GM18520 (cell line): Measurements from ENCODE around the gene APH1A.
"Not testable (repeated sequence)": the region's sequence is repeated elsewhere in the genome, so short reads cannot be mapped to it uniquely, and the experiment has no call there.

Source experiments
- ATAC-seq: cut with Tn5 transposase; IDR thresholded peaks from one replicate; pipeline ENCODE4 v1.9.1; 2021; ENCODE audit not compliant: unreplicated experiment

Gene APH1A

DNA sequence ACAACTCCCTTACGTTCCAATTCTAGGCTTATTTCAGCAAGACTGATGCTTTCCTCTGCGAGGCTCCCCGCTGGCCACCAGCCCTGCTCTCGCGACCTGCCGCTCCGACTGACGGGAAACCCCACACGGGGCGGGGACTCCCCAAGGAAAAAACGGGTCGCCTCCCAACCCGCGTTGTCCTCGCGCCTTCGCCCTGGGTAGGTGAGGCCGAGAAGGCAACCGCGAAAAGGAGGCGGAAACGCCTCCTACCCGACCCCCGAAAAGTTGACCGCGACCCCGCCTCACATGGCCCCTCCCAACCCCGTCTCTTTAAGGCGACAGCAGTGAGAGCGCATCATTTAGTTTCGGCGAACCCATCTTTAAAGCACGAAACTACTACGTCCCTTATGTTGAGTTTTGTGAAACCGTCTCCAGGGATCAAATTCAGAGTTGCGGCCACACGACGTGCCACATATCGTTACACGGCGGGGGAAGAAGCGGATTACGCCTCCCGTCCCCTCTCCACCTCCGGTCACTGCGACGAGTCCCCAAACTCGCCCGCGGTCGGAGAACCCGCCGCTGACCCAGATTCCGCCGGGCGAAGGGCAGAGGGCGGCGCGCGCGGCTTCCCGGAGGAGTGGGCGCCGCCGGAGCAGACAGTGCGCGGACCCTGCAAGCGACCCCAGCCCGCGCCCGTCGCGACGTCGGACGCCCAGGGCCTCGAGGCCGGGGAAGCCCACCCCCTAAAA lies 34.1 kb downstream of the APH1A start:
- peak; percentile 39 for ATAC-seq

- no peak for ATAC-seq
Observed at GRCh38 chr1:150234309-150234565, 34.6 kb downstream of the APH1A start.

- ATAC-seq: no peak
Observed at GRCh38 chr1:150233359-150234308, 35.2 kb downstream of the APH1A start.

DNA sequence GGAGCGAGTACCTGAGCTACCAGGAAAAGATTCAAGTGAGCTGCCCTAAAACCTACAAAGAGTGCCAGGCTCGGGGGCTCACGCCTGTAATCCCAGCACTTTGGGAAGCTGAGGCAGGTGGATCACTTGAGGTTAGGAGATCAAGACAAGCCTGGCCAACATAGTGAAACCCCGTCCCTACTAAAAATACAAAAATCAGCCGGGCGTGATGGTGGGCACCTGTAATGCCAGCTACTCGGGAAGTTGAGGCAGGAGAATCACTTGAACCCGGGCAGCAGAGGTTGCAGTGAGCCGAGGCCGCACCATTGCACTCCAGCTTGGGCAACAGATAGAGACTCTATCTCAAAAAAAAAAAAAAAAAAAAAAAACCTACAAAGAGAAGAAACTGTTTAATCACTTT lies 35.9 kb downstream of the APH1A start:
- ATAC-seq: not testable (repeated sequence)

GRCh38 chr1:150228246-150228645 lies 40.6 kb downstream of the APH1A start:
- ATAC-seq: not testable (repeated sequence)

DNA sequence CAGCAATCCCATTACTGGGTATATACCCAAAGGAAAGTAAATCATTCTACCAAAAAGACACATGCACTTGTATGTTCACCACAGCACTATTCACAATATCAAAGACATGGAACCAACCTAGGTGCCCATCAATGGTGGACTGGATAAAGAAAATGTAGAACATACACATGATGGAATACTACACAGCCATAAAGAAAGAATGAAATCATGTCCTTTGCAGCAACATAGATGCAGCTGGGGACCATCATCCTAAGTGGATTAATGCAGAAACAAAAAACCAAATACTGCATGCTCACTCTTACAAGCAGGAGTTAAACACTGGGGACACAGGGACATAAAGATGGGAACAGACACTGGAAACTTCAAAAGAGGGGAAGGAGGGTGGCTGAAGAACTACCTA lies 41.6 kb downstream of the APH1A start:
- no peak for ATAC-seq

- no peak for ATAC-seq
Observed at GRCh38 chr1:150226486-150226885, 42.3 kb downstream of the APH1A start.

DNA sequence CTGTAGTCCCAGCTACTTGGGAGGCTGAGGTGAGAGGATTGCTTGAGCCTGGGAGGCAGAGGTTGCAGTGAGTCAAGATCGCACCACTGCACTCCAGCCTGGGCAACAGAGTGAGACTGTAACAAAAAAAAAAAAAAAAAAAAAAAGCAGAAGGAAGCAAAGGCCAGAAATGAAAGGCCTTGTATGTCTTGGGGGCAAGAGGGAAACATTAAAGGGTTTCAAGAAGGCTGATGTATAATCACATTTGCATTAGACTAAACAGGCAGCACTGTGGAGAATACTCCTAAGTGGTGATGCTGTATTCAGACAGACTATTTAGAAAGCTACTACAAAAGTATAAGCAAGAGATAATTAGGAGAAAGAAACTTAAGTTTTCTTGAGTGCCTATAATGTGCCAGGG lies 43.3 kb downstream of the APH1A start:
- no peak for ATAC-seq

DNA sequence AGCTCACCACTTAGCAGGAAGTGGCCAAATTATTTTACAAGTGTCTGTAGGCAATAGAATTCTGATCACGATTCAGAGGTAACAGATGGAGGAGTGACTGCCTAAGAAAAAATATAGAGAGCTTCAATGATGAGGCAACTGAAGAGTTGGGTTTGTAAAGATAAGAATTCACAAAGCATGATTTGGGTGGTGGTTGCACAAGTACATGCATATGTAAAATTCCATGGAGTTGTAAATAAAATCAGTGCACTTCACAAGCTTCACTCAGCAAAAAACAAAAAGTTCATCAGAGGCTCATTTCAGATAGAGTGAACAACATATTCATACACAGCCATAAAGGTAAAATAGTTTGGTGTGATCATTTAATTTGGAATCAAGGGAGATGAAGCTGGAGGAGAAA lies 43.8 kb downstream of the APH1A start:
- ATAC-seq: no peak

DNA sequence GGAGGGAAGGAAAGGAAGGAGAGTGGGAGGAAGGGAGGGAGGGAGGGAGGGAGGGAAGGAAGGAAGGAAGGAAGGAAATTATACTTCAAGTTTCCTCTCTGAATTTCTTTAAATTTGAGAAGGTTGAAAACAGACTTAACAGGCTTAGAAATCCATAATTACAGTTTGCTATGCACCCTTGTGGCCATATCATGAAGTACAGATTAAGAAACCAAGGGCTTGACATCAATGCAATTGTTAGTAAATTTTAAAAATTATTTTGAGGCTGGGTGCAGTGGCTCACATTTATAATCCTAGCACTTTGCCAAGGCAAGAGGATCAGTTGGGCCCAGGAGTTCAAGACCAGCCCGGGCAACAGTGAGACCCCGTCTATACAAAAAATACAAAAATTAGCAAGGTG lies 47.3 kb downstream of the APH1A start:
- no peak for ATAC-seq

DNA sequence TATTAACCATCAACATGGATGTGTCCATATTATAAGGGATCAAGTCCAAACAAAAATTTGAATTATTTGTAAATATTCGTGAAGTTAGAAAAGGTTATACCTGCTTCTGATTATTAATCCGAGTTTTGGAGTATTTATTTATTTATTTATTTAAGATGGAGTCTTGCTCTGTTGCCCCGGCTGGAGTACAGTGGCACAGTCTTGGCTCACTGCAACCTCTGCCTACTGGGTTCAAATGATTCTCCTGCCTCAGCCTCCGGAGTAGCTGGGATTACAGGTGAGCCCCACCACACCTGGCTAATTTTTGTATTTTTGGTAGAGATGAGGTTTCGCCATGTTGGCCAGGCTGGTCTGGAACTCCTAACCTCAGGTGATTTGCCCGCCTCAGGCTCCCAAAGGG lies 53.0 kb downstream of the APH1A start:
- ATAC-seq: not testable (repeated sequence)
